GM20000 (cell line): Measurements from ENCODE around the gene ATG13.

ENCODE experiments used
- DNase-seq: peaks from one replicate; pipeline ENCODE4 v3.0.0; 2012; ENCODE audit warnings: low spot score
- CTCF ChIP-seq: IDR thresholded peaks from 2 replicates; pipeline ENCODE4 v1.5.1; 2012; ENCODE audit warnings: mild to moderate bottlenecking, control low read depth; ENCODE audit errors: extremely low read depth, missing control alignments

The ATG13 gene

GRCh38 chr11:46588915-46589314 is 28.4 kb upstream of the ATG13 start:
- no peak for TF ChIP-seq CTCF

GRCh38 chr11:46590740-46591605 is 26.4 kb upstream of the ATG13 start:
- DNase-seq = no peak
- no peak for TF ChIP-seq CTCF

More at GRCh38 chr11:46588915-46589314, 28.4 kb upstream of the ATG13 start:
- DNase-seq = no peak

- peak; percentile 86 for DNase-seq
- no peak for TF ChIP-seq CTCF
Measured at GRCh38 chr11:46593550-46594373, 23.6 kb upstream of the ATG13 start, which contains the start of gene AMBRA1. TSS of gene AMBRA1 (minus strand) at chr11:46594023. CDS start at chr11:46548380, 45,643 bp downstream.

GRCh38 chr11:46594374-46594700 is 23.0 kb upstream of the ATG13 start:
- no peak for TF ChIP-seq CTCF
- no peak for DNase-seq

- no peak for DNase-seq
- TF ChIP-seq CTCF = no peak
Measured at GRCh38 chr11:46594785-46595184, 22.6 kb upstream of the ATG13 start.

GRCh38 chr11:46597155-46597554 is 20.2 kb upstream of the ATG13 start:
- no peak for TF ChIP-seq CTCF
- DNase-seq = no peak
